Measurements from ENCODE around the gene DLG2.

DLG2 gene

GRCh38 chr11:83863272-83863671, 1763.9 kb downstream of the DLG2 start:
- FAIRE-seq, result no peak

GRCh38 chr11:83862691-83863090, 1764.5 kb downstream of the DLG2 start:
- FAIRE-seq, result no peak

GRCh38 chr11:83862033-83862432, 1765.1 kb downstream of the DLG2 start:
- no peak for FAIRE-seq

GRCh38 chr11:83858694-83859093, 1768.5 kb downstream of the DLG2 start:
- FAIRE-seq, result no peak

GRCh38 chr11:83855237-83855636, 1771.9 kb downstream of the DLG2 start:
- FAIRE-seq, result no peak

- no peak for FAIRE-seq
These were observed 1774.2 kb downstream of the DLG2 start for GRCh38 chr11:83852775-83853442.

GRCh38 chr11:83852012-83852411, 1775.1 kb downstream of the DLG2 start:
- FAIRE-seq, result no peak

- FAIRE-seq, result no peak
These were observed 1779.6 kb downstream of the DLG2 start for GRCh38 chr11:83847467-83848034.

GRCh38 chr11:83845797-83846196, 1781.3 kb downstream of the DLG2 start:
- no peak for FAIRE-seq

GRCh38 chr11:83840326-83840725, 1786.8 kb downstream of the DLG2 start:
- FAIRE-seq, result no peak

GRCh38 chr11:83836883-83837654, 1790.1 kb downstream of the DLG2 start:
- no peak for FAIRE-seq

- no peak for FAIRE-seq
These were observed 1791.1 kb downstream of the DLG2 start for GRCh38 chr11:83836065-83836464.

- FAIRE-seq, result no peak
These were observed 1791.7 kb downstream of the DLG2 start for GRCh38 chr11:83835423-83835822.

GRCh38 chr11:83831929-83832328, 1795.2 kb downstream of the DLG2 start:
- FAIRE-seq, result no peak

- FAIRE-seq, result peak; percentile 32
These were observed 1799.1 kb downstream of the DLG2 start for GRCh38 chr11:83827940-83828554.

GRCh38 chr11:83827520-83827919, 1799.6 kb downstream of the DLG2 start:
- no peak for FAIRE-seq

- no peak for FAIRE-seq
These were observed 1801.1 kb downstream of the DLG2 start for GRCh38 chr11:83826078-83826477.

- FAIRE-seq, result no peak
These were observed 1803.6 kb downstream of the DLG2 start for GRCh38 chr11:83823461-83824025.

GRCh38 chr11:83819931-83820549, 1807.1 kb downstream of the DLG2 start:
- peak; percentile 96 for FAIRE-seq

- FAIRE-seq, result no peak
These were observed 1808.8 kb downstream of the DLG2 start for GRCh38 chr11:83818349-83818748.

GRCh38 chr11:83816572-83817187, 1810.5 kb downstream of the DLG2 start:
- peak; percentile 97 for FAIRE-seq

- no peak for FAIRE-seq
These were observed 1811.4 kb downstream of the DLG2 start for GRCh38 chr11:83815736-83816135.
